ENCODE data around the gene XRCC1.
"Not testable (repeated sequence)": the region's sequence is repeated elsewhere in the genome, so short reads cannot be mapped to it uniquely, and the experiment has no call there.

Gene XRCC1

GRCh38 chr19:43574424-43575155 lies 737 bp downstream of the XRCC1 start:
- DNase-seq, result no peak

- no peak for DNase-seq
These were observed 3.1 kb downstream of the XRCC1 start for GRCh38 chr19:43572171-43572588.

- DNase-seq, result no peak
These were observed 5.0 kb downstream of the XRCC1 start for GRCh38 chr19:43570174-43570791.

GRCh38 chr19:43569657-43570056 lies 5.7 kb downstream of the XRCC1 start:
- DNase-seq, result no peak

- DNase-seq, result no peak
These were observed 10.5 kb downstream of the XRCC1 start for GRCh38 chr19:43564800-43565199.

GRCh38 chr19:43563816-43564457 lies 11.4 kb downstream of the XRCC1 start:
- DNase-seq, result no peak

GRCh38 chr19:43562698-43563241 lies 12.6 kb downstream of the XRCC1 start:
- DNase-seq, result peak in 3 of 4 experiments; percentile 20 to 62 (median 45)

- no peak for DNase-seq
These were observed 13.1 kb downstream of the XRCC1 start for GRCh38 chr19:43562226-43562697.

GRCh38 chr19:43561139-43561970 lies 14.0 kb downstream of the XRCC1 start:
- DNase-seq, result no peak

GRCh38 chr19:43560687-43561086 lies 14.6 kb downstream of the XRCC1 start:
- no peak for DNase-seq

- DNase-seq, result peak; percentile 41 to 76 (median 62)
These were observed 20.0 kb downstream of the XRCC1 start for GRCh38 chr19:43555185-43555770.

GRCh38 chr19:43554317-43554895 lies 20.9 kb downstream of the XRCC1 start:
- DNase-seq, result no peak

- no peak for DNase-seq
These were observed 21.7 kb downstream of the XRCC1 start for GRCh38 chr19:43553656-43554055.

GRCh38 chr19:43552616-43553015 lies 22.7 kb downstream of the XRCC1 start:
- DNase-seq, result no peak

- DNase-seq, result no peak
These were observed 23.2 kb downstream of the XRCC1 start for GRCh38 chr19:43552198-43552450.

- no peak for DNase-seq
These were observed 23.7 kb downstream of the XRCC1 start for GRCh38 chr19:43551399-43552197.

GRCh38 chr19:43548706-43549105 lies 26.6 kb downstream of the XRCC1 start:
- no peak for DNase-seq

GRCh38 chr19:43547926-43548325 lies 27.4 kb downstream of the XRCC1 start:
- not testable (repeated sequence) for DNase-seq

- DNase-seq, result no peak
These were observed 28.7 kb downstream of the XRCC1 start for GRCh38 chr19:43546581-43546980.

- no peak for DNase-seq
These were observed 29.3 kb downstream of the XRCC1 start for GRCh38 chr19:43545981-43546380.

GRCh38 chr19:43545276-43545675 lies 30.1 kb downstream of the XRCC1 start:
- no peak for DNase-seq

All from activated naive CD4-positive, alpha-beta T cell (primary cell).